Transverse colon (tissue), 3 donors: Measurements from ENCODE around the gene PLCD4.

Source experiments
- POLR2A ChIP-seq: fragments of 450-650 bp; IDR thresholded peaks from one replicate; pipeline ENCODE4 v1.6.1; 2016; ENCODE audit warnings: antibody characterized with exemption, mild to moderate bottlenecking, moderate library complexity
- TF ChIP-seq, protein P1 (sequence below), 5 experiments: fragments of 200-600 bp in 3 of 5; fragments of 450-650 bp in 2 of 5; sonication (generic) in 3 of 5; IDR thresholded peaks; 1 replicate in 2 of 5; 2 replicates in 3 of 5; pipeline ENCODE4 v1.5.1; 2016 to 2017; ENCODE audit warnings: antibody characterized with exemption in 5 of 5, inconsistent platforms in 3 of 5, mild to moderate bottlenecking in 2 of 5, moderate library complexity in 1 of 5

DNA sequence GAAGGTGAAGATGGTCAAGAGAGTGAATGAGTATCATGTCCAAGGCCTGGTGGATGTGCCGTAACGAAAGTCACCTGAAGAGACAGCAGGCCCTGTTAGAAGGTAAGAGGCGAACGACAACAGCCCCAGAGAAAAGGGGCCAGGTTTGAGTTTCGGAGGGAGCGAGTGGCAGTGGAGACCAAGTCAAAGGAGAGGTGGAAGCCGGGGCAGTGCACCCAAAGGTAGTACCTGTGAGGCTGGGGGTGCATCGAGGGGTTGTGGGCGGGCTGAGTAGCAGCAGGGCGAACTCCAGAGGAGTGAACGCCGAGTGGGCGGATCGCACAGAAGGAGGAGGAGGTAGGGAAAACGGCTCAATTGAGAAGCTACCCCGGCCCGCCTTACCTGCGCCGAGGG, 39.9 kb upstream of the PLCD4 start:
- TF ChIP-seq, protein P1, sequence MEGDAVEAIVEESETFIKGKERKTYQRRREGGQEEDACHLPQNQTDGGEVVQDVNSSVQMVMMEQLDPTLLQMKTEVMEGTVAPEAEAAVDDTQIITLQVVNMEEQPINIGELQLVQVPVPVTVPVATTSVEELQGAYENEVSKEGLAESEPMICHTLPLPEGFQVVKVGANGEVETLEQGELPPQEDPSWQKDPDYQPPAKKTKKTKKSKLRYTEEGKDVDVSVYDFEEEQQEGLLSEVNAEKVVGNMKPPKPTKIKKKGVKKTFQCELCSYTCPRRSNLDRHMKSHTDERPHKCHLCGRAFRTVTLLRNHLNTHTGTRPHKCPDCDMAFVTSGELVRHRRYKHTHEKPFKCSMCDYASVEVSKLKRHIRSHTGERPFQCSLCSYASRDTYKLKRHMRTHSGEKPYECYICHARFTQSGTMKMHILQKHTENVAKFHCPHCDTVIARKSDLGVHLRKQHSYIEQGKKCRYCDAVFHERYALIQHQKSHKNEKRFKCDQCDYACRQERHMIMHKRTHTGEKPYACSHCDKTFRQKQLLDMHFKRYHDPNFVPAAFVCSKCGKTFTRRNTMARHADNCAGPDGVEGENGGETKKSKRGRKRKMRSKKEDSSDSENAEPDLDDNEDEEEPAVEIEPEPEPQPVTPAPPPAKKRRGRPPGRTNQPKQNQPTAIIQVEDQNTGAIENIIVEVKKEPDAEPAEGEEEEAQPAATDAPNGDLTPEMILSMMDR (IDR thresholded peaks at IDR 0.05) = peak in 1 of 5 experiments; percentile 13
- no peak for TF ChIP-seq POLR2A
